HEK293T (cell line): Measurements from ENCODE around the gene SYNCRIP.

Source experiments
- CTBP1 ChIP-seq: fragments of 450-650 bp; IDR thresholded peaks from 2 replicates; pipeline ENCODE4 v1.6.1; 2016; ENCODE audit warnings: borderline replicate concordance
- FOXA1 ChIP-seq: fragments of 450-650 bp; IDR thresholded peaks from 2 replicates; pipeline ENCODE4 v1.6.1; 2016; ENCODE audit warnings: mild to moderate bottlenecking
- FOXM1 ChIP-seq: fragments of 450-650 bp; IDR thresholded peaks from 2 replicates; pipeline ENCODE4 v1.6.1; 2017; ENCODE audit warnings: mild to moderate bottlenecking, borderline replicate concordance
- HDGF ChIP-seq: fragments of 450-650 bp; IDR thresholded peaks from 2 replicates; pipeline ENCODE4 v1.6.1; 2017; ENCODE audit warnings: antibody characterized with exemption, borderline replicate concordance
- NFRKB ChIP-seq: fragments of 450-650 bp; IDR thresholded peaks from 2 replicates; pipeline ENCODE4 v1.6.1; 2016; ENCODE audit warnings: mild to moderate bottlenecking, moderate library complexity
- SP1 ChIP-seq: fragments of 450-650 bp; IDR thresholded peaks from 2 replicates; pipeline ENCODE4 v1.6.1; 2017
- TARDBP ChIP-seq: fragments of 450-650 bp; IDR thresholded peaks from 2 replicates; pipeline ENCODE4 v1.6.1; 2016
- ZNF384 ChIP-seq: fragments of 450-650 bp; IDR thresholded peaks from 2 replicates; pipeline ENCODE4 v1.6.1; 2016
- TF ChIP-seq, protein P1 (sequence below): fragments of 450-650 bp; IDR thresholded peaks from 2 replicates; pipeline ENCODE4 v1.6.1; 2016

GRCh38 chr6:85585741-85586140 is 56.9 kb downstream of the SYNCRIP start:
- TF ChIP-seq CTBP1 (no peak), SP1 (no peak), FOXM1 (no peak), FOXA1 (no peak), HDGF (no peak), NFRKB (no peak), TARDBP (no peak), ZNF384 (no peak)
- TF ChIP-seq, protein P1, sequence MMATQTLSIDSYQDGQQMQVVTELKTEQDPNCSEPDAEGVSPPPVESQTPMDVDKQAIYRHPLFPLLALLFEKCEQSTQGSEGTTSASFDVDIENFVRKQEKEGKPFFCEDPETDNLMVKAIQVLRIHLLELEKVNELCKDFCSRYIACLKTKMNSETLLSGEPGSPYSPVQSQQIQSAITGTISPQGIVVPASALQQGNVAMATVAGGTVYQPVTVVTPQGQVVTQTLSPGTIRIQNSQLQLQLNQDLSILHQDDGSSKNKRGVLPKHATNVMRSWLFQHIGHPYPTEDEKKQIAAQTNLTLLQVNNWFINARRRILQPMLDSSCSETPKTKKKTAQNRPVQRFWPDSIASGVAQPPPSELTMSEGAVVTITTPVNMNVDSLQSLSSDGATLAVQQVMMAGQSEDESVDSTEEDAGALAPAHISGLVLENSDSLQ: no peak
